ENCODE data around the gene RNF123.

DNA sequence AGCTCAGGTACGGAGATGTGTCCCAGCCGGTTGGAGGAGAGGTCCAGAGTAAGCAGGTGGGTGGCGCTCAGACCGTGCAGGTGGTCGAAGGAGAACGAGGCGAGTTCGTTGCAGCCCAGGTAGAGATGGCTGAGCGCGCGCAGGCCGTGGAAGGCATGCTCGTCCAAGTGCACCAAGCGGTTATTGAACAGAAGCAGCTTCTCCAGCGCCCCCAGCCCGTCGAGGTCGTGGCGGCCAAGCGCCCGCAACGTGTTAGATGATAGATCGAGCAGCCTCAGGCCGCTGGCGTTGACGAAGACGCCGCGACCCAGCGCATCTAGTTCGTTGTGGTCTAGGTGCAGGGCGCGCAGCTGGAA is 29.5 kb downstream of the RNF123 start:
- TF ChIP-seq, protein P1, sequence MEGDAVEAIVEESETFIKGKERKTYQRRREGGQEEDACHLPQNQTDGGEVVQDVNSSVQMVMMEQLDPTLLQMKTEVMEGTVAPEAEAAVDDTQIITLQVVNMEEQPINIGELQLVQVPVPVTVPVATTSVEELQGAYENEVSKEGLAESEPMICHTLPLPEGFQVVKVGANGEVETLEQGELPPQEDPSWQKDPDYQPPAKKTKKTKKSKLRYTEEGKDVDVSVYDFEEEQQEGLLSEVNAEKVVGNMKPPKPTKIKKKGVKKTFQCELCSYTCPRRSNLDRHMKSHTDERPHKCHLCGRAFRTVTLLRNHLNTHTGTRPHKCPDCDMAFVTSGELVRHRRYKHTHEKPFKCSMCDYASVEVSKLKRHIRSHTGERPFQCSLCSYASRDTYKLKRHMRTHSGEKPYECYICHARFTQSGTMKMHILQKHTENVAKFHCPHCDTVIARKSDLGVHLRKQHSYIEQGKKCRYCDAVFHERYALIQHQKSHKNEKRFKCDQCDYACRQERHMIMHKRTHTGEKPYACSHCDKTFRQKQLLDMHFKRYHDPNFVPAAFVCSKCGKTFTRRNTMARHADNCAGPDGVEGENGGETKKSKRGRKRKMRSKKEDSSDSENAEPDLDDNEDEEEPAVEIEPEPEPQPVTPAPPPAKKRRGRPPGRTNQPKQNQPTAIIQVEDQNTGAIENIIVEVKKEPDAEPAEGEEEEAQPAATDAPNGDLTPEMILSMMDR (IDR thresholded peaks at IDR 0.05) = no peak
- TF ChIP-seq POLR2AphosphoS5 (IDR thresholded peaks at IDR 0.05; ENCODE audit: insufficient read depth in 1 of 2, low read depth in 1 of 2) = no peak

Data from vagina (tissue), 2 donors.